B cell (primary cell): ENCODE data around the gene SEC24C. TPM values are rescaled to one million over a fixed set of nuclear protein-coding genes. Genes with fewer than 3 reads are reported as not detected.

Experiments
- ATAC-seq: fragments of 200-7000 bp; cut with Tn5 transposase; one replicate; pipeline ENCODE4 v1.10.0; 2021; ENCODE audit warnings: low read depth, mild to moderate bottlenecking, moderate number of reproducible peaks, moderate library complexity
- CTCF ChIA-PET: fragments of 350-600 bp; sonication (Branson Sonifier 250); formaldehyde crosslinking; loops from one replicate; lab custom pipeline; 2021; ENCODE audit warnings: antibody characterized with exemption, inconsistent platforms; lab: Charles Lee
- POLR2A ChIA-PET: fragments of 350-600 bp; sonication (Branson Sonifier 250); formaldehyde crosslinking; loops from one replicate; lab custom pipeline; 2021; ENCODE audit warnings: antibody characterized with exemption; lab: Charles Lee
- DNase-seq: peaks from one replicate; pipeline ENCODE4 v3.0.0; 2013
- H2AFZ ChIP-seq: 2 replicates; pipeline ENCODE4 v1.6.1; 2012; ENCODE audit warnings: mild to moderate bottlenecking, low read depth, low read length; ENCODE audit not compliant: insufficient read depth, poor library complexity, severe bottlenecking
- H3K27ac ChIP-seq, 2 donors: 1 replicate in 1 of 2; 2 replicates in 1 of 2; pipeline ENCODE4 v1.5.1; 2012 to 2013; ENCODE audit warnings: low read length in 2 of 2, mild to moderate bottlenecking in 2 of 2, moderate library complexity in 1 of 2
- H3K27me3 ChIP-seq, 4 experiments: fragments of 200-600 bp in 1 of 4; sonication (generic) in 1 of 4; replicated peaks in 1 of 4; 1 replicate in 2 of 4; 2 replicates in 2 of 4; pipeline versions ENCODE4 v1.6.1 to v1.7.0; 2013 to 2016; ENCODE audit warnings: low read length in 3 of 4, mild to moderate bottlenecking in 2 of 4, mixed read lengths in 1 of 4, moderate library complexity in 1 of 4; ENCODE audit not compliant: insufficient read depth in 4 of 4, control insufficient read depth in 3 of 4; ENCODE audit errors: control extremely low read depth in 1 of 4
- H3K36me3 ChIP-seq, 2 experiments: replicated peaks in 1 of 2; 1 replicate in 1 of 2; 2 replicates in 1 of 2; pipeline versions ENCODE4 v1.6.1 to v1.7.1; 2013; ENCODE audit warnings: low read length in 1 of 2; ENCODE audit not compliant: insufficient read depth in 2 of 2, control insufficient read depth in 1 of 2; ENCODE audit errors: control extremely low read depth in 1 of 2, extremely low read depth in 1 of 2
- H3K4me1 ChIP-seq, 2 donors: fragments of 200-600 bp in 1 of 2; sonication (generic) in 1 of 2; 1 replicate in 1 of 2; 2 replicates in 1 of 2; pipeline versions ENCODE4 v1.5.1 to v1.6.1; 2013 to 2017; ENCODE audit warnings: low read length in 2 of 2; ENCODE audit not compliant: control insufficient read depth in 2 of 2, insufficient read depth in 2 of 2
- H3K4me2 ChIP-seq: replicated peaks from 2 replicates; pipeline ENCODE3; 2012; ENCODE audit warnings: mild to moderate bottlenecking, low read depth, low read length; ENCODE audit not compliant: poor library complexity, severe bottlenecking
- H3K4me3 ChIP-seq, 5 experiments: fragments of 200-600 bp in 1 of 5; sonication (generic) in 1 of 5; 1 replicate in 3 of 5; 2 replicates in 2 of 5; pipeline versions ENCODE4 v1.5.1 to v1.7.0; 2011 to 2016; ENCODE audit warnings: low read length in 4 of 5, mild to moderate bottlenecking in 4 of 5, low read depth in 2 of 5, control low read depth in 1 of 5, moderate library complexity in 1 of 5; ENCODE audit not compliant: insufficient read depth in 1 of 5; ENCODE audit errors: control extremely low read depth in 1 of 5, extremely low read depth in 1 of 5
- H3K79me2 ChIP-seq: fragments of 200-600 bp; sonication (generic); one replicate; pipeline ENCODE4 v1.6.0; 2016; ENCODE audit warnings: low read length; ENCODE audit not compliant: control insufficient read depth, insufficient read depth
- H3K9ac ChIP-seq: fragments of 200-600 bp; sonication (generic); 2 replicates; pipeline ENCODE4 v1.6.1; 2017; ENCODE audit warnings: mild to moderate bottlenecking, low read length, moderate library complexity
- H3K9me3 ChIP-seq, 3 donors: one replicate each; pipeline versions ENCODE4 v1.6.1 to v1.7.1; 2013; ENCODE audit warnings: low read length in 2 of 3; ENCODE audit not compliant: control insufficient read depth in 2 of 3, insufficient read depth in 1 of 3; ENCODE audit errors: control extremely low read depth in 1 of 3
- H4K20me1 ChIP-seq: 2 replicates; pipeline ENCODE4 v1.6.0; 2012; ENCODE audit warnings: mild to moderate bottlenecking, low read length; ENCODE audit not compliant: insufficient read depth, control insufficient read depth, poor library complexity, severe bottlenecking
- H3K27ac Mint-ChIP-seq: one replicate; pipeline ENCODE4 v1.8.0; 2021; ENCODE audit warnings: mixed read lengths
- H3K27me3 Mint-ChIP-seq: one replicate; pipeline ENCODE4 v1.8.0; 2021; ENCODE audit warnings: mixed read lengths
- H3K4me1 Mint-ChIP-seq: one replicate; pipeline ENCODE4 v1.8.0; 2021; ENCODE audit warnings: mixed read lengths
- H3K4me3 Mint-ChIP-seq: one replicate; pipeline ENCODE4 v1.8.0; 2021; ENCODE audit warnings: mixed read lengths
- H3K9me3 Mint-ChIP-seq: one replicate; pipeline ENCODE4 v1.8.0; 2022; ENCODE audit warnings: mixed read lengths; ENCODE audit not compliant: insufficient read depth
- EZH2 ChIP-seq: IDR thresholded peaks from 2 replicates; pipeline ENCODE4 v1.6.1; 2012; ENCODE audit warnings: borderline replicate concordance, low read depth, mild to moderate bottlenecking, moderate library complexity, low read length; ENCODE audit not compliant: insufficient read depth, poor library complexity, severe bottlenecking
- WGBS: methylation state at CpG from one replicate; pipeline ENCODE4 v1.1.5; 2013; ENCODE audit warnings: missing lambda C conversion rate; ENCODE audit not compliant: insufficient coverage; 5-methylcytosine and 5-hydroxymethylcytosine counted together
- intact Hi-C: fragments of 100-400 bp; cut with micrococcal nuclease; formaldehyde crosslinking; loops from one replicate; pipeline ENCODE4 v1.10.0; 2022
- polyA plus RNA-seq: library from polyadenylated mRNA; depleted of rRNA; stranded (reverse); fragments of >200 nt; gene quantifications from 2 replicates; pipeline ENCODE4 v1.2.3, GENCODE V29; 2012
- total RNA-seq, 2 donors: library from RNA; stranded (reverse); fragments of 120-200 nt in 1 of 2; gene quantifications; 1 replicate in 1 of 2; 2 replicates in 1 of 2; pipeline versions ENCODE4 v1.2.3 to v1.2.4, GENCODE V29; 2013 to 2022
- TF ChIP-seq, protein P1 (sequence below): fragments of 200-600 bp; IDR thresholded peaks from one replicate; pipeline ENCODE4 v1.8.0; 2022; ENCODE audit warnings: antibody characterized with exemption, mild to moderate bottlenecking

Gene SEC24C
- total and polyA plus RNA-seq, 2 donors (not counting 1 experiment from before 2014, with no cell fraction given) = 60.2 to 78.7 TPM

DNA sequence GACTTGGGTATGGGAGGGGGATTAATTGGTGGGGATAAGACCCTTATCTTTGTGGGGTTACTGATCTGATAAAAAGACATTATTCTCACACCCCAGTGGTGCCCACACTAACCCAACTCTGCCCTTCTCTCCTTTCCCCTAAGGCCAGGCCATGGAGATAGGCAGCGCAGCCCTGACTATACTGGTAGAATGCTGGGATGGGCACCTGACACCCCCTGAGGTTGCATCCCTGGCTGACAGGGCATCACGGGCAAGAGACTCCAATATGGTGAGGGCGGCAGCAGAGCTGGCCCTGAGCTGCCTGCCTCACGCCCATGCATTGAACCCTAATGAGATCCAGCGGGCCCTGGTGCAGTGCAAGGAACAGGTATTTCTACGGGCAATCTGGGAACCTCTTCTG, 53.9 kb downstream of the SEC24C start:
- intact Hi-C loops = no loop called here
- POLR2A ChIA-PET = interaction anchor here (0.9 kb wide), 1 partner anchor 17 kb away, joined by 3 read pairs; no protein-coding TSS in a partner anchor
- Histone ChIP-seq H4K20me1 (peaks cover 6% of the 10 kb centered on the region), H3K36me3 (peaks cover under 1 to 67% of the 10 kb centered on the region in 2 experiments), H3K79me2 (peaks cover under 1% of the 10 kb centered on the region), H3K9me3 (no peaks in the 10 kb centered on the region), H3K4me3 (no peak overlapping the region), H3K4me1 (no peaks in the 10 kb centered on the region), H3K27ac (no peak overlapping the region), H3K27me3 (no peaks in the 10 kb centered on the region), H3K4me2 (no peak overlapping the region), H2AFZ (no peak overlapping the region), H3K9ac (no peak overlapping the region)
- CTCF ChIA-PET = no interaction called here
- TF ChIP-seq EZH2 = no peak
- TF ChIP-seq, protein P1, sequence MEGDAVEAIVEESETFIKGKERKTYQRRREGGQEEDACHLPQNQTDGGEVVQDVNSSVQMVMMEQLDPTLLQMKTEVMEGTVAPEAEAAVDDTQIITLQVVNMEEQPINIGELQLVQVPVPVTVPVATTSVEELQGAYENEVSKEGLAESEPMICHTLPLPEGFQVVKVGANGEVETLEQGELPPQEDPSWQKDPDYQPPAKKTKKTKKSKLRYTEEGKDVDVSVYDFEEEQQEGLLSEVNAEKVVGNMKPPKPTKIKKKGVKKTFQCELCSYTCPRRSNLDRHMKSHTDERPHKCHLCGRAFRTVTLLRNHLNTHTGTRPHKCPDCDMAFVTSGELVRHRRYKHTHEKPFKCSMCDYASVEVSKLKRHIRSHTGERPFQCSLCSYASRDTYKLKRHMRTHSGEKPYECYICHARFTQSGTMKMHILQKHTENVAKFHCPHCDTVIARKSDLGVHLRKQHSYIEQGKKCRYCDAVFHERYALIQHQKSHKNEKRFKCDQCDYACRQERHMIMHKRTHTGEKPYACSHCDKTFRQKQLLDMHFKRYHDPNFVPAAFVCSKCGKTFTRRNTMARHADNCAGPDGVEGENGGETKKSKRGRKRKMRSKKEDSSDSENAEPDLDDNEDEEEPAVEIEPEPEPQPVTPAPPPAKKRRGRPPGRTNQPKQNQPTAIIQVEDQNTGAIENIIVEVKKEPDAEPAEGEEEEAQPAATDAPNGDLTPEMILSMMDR = no peak
- Mint-ChIP-seq H3K4me1 (no peaks in the 10 kb centered on the region), H3K9me3 (no peaks in the 10 kb centered on the region), H3K27ac (no peak overlapping the region), H3K27me3 (no peaks in the 10 kb centered on the region), H3K4me3 (no peak overlapping the region)
- ATAC-seq (no peak), DNase-seq (no peak)
- 100% methylated on average over 5 of the region's 6 CpGs for WGBS

DNA sequence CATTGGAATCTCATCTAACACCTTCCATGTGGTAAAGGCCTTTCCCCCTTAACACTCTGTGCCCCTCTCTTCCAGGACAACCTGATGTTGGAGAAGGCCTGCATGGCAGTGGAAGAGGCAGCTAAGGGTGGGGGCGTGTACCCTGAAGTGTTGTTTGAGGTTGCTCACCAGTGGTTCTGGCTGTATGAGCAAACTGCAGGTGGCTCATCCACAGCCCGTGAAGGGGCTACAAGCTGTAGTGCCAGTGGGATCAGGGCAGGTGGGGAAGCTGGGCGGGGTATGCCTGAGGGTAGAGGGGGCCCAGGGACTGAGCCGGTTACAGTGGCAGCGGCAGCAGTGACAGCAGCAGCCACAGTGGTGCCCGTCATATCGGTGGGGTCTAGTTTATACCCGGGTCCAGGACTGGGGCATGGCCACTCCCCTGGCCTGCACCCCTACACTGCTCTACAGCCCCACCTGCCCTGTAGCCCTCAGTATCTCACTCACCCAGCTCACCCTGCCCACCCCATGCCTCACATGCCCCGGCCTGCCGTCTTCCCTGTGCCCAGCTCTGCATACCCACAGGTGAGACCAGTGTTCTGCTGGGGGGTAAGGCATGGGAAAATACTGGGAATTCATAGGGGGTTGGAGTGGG, 54.9 kb downstream of the SEC24C start:
- peaks cover 5% of the 10 kb centered on the region in 2 donors for H3K4me1 ChIP-seq
- 89% methylated on average over 8 of the region's 10 CpGs for WGBS
- H2AFZ ChIP-seq = no peak overlapping the region
- Mint-ChIP-seq H3K27ac (no peak overlapping the region), H3K4me1 (peaks cover 6% of the 10 kb centered on the region), H3K4me3 (no peak overlapping the region), H3K27me3 (no peaks in the 10 kb centered on the region), H3K9me3 (no peaks in the 10 kb centered on the region)
- H3K27me3 ChIP-seq = no peaks in the 10 kb centered on the region
- peaks cover 14% of the 10 kb centered on the region for H4K20me1 ChIP-seq
- H3K9ac ChIP-seq = no peak overlapping the region
- no peak overlapping the region for H3K4me2 ChIP-seq
- H3K9me3 ChIP-seq = no peaks in the 10 kb centered on the region
- no peak overlapping the region for H3K27ac ChIP-seq
- DNase-seq = no peak
- ChIA-PET POLR2A (interaction anchor here (0.6 kb wide), 1 partner anchor 12 kb away, joined by 3 read pairs; no protein-coding TSS in a partner anchor), CTCF (no interaction called here)
- no peak overlapping the region for H3K4me3 ChIP-seq
- H3K79me2 ChIP-seq = peaks cover 4% of the 10 kb centered on the region
- no peak for TF ChIP-seq EZH2
- ATAC-seq = no peak
- intact Hi-C loops = no loop called here
- H3K36me3 ChIP-seq = peaks cover 2 to 67% of the 10 kb centered on the region in 2 experiments
